Testis (tissue), 2 donors: ENCODE results near the gene EIF5B.

Experiments
- CTCF ChIP-seq, 3 experiments: fragments of 450-650 bp in 2 of 3; fragments of 200-600 bp in 1 of 3; sonication (generic) in 1 of 3; IDR thresholded peaks; one replicate each; pipeline ENCODE4 v1.5.1; 2016 to 2019; ENCODE audit warnings: antibody characterized with exemption in 3 of 3, mild to moderate bottlenecking in 2 of 3, moderate library complexity in 1 of 3
- POLR2A ChIP-seq: fragments of 450-650 bp; IDR thresholded peaks from one replicate; pipeline ENCODE4 v1.6.1; 2017; ENCODE audit warnings: antibody characterized with exemption, mild to moderate bottlenecking, moderate library complexity

GRCh38 chr2:99444222-99444621, 107.0 kb downstream of the EIF5B start:
- TF ChIP-seq CTCF (IDR thresholded peaks at IDR 0.05), result no peak
- TF ChIP-seq POLR2A, result no peak
